Measurements from ENCODE around the gene DYSF. TPM values are rescaled to one million over a fixed set of nuclear protein-coding genes. Genes with fewer than 3 reads are reported as not detected.

DYSF gene
- total RNA-seq, 1 experiment from 2014 or later, result 5.5 TPM

- H3K36me3 Mint-ChIP-seq (ENCODE audit: insufficient read depth in 1 of 3, low read depth in 3 of 3), result no peaks in the 10 kb centered on the region; a peak in 1 of 7 replicates
- no peaks in the 10 kb centered on the region for H3K79me1 ChIP-seq (ENCODE audit: insufficient read depth, low read depth, low read length, poor library complexity, severe bottlenecking)
Observed at GRCh38 chr2:71492112-71492511, 38.8 kb downstream of the DYSF start.

More at GRCh38 chr2:71492112-71492511, 38.8 kb downstream of the DYSF start:
- Histone ChIP-seq H3K18ac (ENCODE audit: insufficient read length, low read depth, low read length) (no peak overlapping the region), H2AK5ac (ENCODE audit: insufficient read length, low read length) (no peak overlapping the region), H3K14ac (ENCODE audit: insufficient read depth, low read length) (no peak overlapping the region), H2BK12ac (ENCODE audit: insufficient read length, low read depth, low read length) (no peak overlapping the region), H2BK15ac (ENCODE audit: low read depth, low read length) (no peak overlapping the region), H4K20me1 (ENCODE audit: control insufficient read depth, insufficient read depth, insufficient read length) (no peaks in the 10 kb centered on the region), H3K4me1 (ENCODE audit: insufficient read depth, low read length) (peaks cover 7% of the 10 kb centered on the region; the same call in 1 of the 2 replicates), H3K9me3 (ENCODE audit: control insufficient read depth, low read depth, low read length) (no peaks in the 10 kb centered on the region), H3K23ac (ENCODE audit: insufficient read length, low read depth, low read length) (no peak overlapping the region), H3K56ac (ENCODE audit: insufficient read length, low read depth, low read length) (no peak overlapping the region), H3K4me2 (ENCODE audit: insufficient read depth, insufficient read length, low read length) (no peak overlapping the region), H2BK5ac (ENCODE audit: insufficient read length, low read length) (no peak overlapping the region), H3K9ac (ENCODE audit: extremely low read depth, insufficient read length, low read length) (no peak overlapping the region), H3T11ph (ENCODE audit: low read length) (no peak overlapping the region), H4K5ac (ENCODE audit: insufficient read length, low read depth, low read length) (no peak overlapping the region), H2BK20ac (ENCODE audit: low read depth, low read length, poor library complexity, severe bottlenecking) (no peak overlapping the region), H3K4ac (ENCODE audit: low read depth, low read length) (no peak overlapping the region), H2BK120ac (ENCODE audit: low read depth, low read length, poor library complexity, severe bottlenecking) (no peak overlapping the region), H3K79me2 (ENCODE audit: insufficient read depth, low read length) (no peaks in the 10 kb centered on the region), H3K23me2 (ENCODE audit: insufficient read length, low read depth, low read length, poor library complexity, severe bottlenecking) (no peaks in the 10 kb centered on the region), H4K8ac (replicated peaks; ENCODE audit: insufficient read length, low read depth, low read length) (no peak overlapping the region), H2AFZ (ENCODE audit: low read length) (no peak overlapping the region), H3K27me3 (ENCODE audit: insufficient read depth, low read length) (no peaks in the 10 kb centered on the region), H3K27ac (ENCODE audit: insufficient read length, low read depth, low read length) (no peak overlapping the region), H4K91ac (ENCODE audit: insufficient read length, low read depth, low read length) (no peak overlapping the region)
- H3K4me3 Mint-ChIP-seq, result no peak overlapping the region
- no peaks in the 10 kb centered on the region for H3K9me3 Mint-ChIP-seq
- no peak for DNase-seq
- H3K27ac Mint-ChIP-seq, result no peak overlapping the region
- no peaks in the 10 kb centered on the region for H3K27me3 Mint-ChIP-seq (ENCODE audit: low read depth)
- no CpG with 5 or more reads among the region's 6 CpGs for WGBS (ENCODE audit: extremely low coverage, insufficient read length, low lambda C conversion rate)
- H3K4me1 Mint-ChIP-seq, result peaks cover 15 to 20% of the 10 kb centered on the region in 2 experiments
- TF ChIP-seq CTCF (conservative IDR thresholded peaks at IDR 0.05), result no peak

Measured in H9 (cell line).